ENCODE data around the gene OTUB2. TPM values are rescaled to one million over a fixed set of nuclear protein-coding genes. Genes with fewer than 3 reads are reported as not detected.

The OTUB2 gene
- total RNA-seq, result 5.6 TPM

GRCh38 chr14:94026173-94026888 lies at the start of gene OTUB2:
Gene OTUB2 (plus strand): TSS chr14:94026340. CDS start chr14:94026538, 198 bp downstream.
- peak; percentile 94 for DNase-seq

GRCh38 chr14:93976477-93977057 lies 49.6 kb upstream of the OTUB2 start, which contains the start of gene ASB2:
Gene ASB2 (minus strand): TSS chr14:93976570. CDS start chr14:93964539, 12,031 bp downstream.
- DNase-seq, result no peak

GRCh38 chr14:93977171-93977570 lies 49.0 kb upstream of the OTUB2 start:
- DNase-seq, result no peak

GRCh38 chr14:93977790-93978581 lies 48.2 kb upstream of the OTUB2 start:
- no peak for DNase-seq

GRCh38 chr14:93978735-93979134 lies 47.4 kb upstream of the OTUB2 start:
- DNase-seq, result no peak

GRCh38 chr14:93980456-93981201 lies 45.5 kb upstream of the OTUB2 start:
- peak; percentile 76 for DNase-seq

- no peak for DNase-seq
These were observed 44.6 kb upstream of the OTUB2 start for GRCh38 chr14:93981316-93982229.

- no peak for DNase-seq
These were observed 43.7 kb upstream of the OTUB2 start for GRCh38 chr14:93982230-93983007.

- DNase-seq, result no peak
These were observed 42.1 kb upstream of the OTUB2 start for GRCh38 chr14:93984070-93984469.

- DNase-seq, result peak; percentile 65
These were observed 41.1 kb upstream of the OTUB2 start for GRCh38 chr14:93984987-93985410.

- DNase-seq, result no peak
These were observed 39.2 kb upstream of the OTUB2 start for GRCh38 chr14:93986955-93987354.

GRCh38 chr14:93987376-93987775 lies 38.8 kb upstream of the OTUB2 start:
- DNase-seq, result no peak

GRCh38 chr14:93987815-93988476 lies 38.2 kb upstream of the OTUB2 start:
- no peak for DNase-seq

GRCh38 chr14:93989939-93990338 lies 36.2 kb upstream of the OTUB2 start:
- no peak for DNase-seq

GRCh38 chr14:93991212-93991611 lies 34.9 kb upstream of the OTUB2 start:
- no peak for DNase-seq

- no peak for DNase-seq
These were observed 34.5 kb upstream of the OTUB2 start for GRCh38 chr14:93991649-93992048.

- DNase-seq, result no peak
These were observed 32.8 kb upstream of the OTUB2 start for GRCh38 chr14:93993382-93993781.

GRCh38 chr14:93994919-93995682 lies 31.0 kb upstream of the OTUB2 start:
- peak; percentile 79 for DNase-seq

- DNase-seq, result no peak
These were observed 29.9 kb upstream of the OTUB2 start for GRCh38 chr14:93996130-93996695.

Measured in occipital lobe (tissue), 2 donors.